HG03066 (cell line): ENCODE data around the gene PIAS1.
A peak's percentile ranks its signal among the peaks of the same experiment; 100 is the strongest.
"Not testable (repeated sequence)": the region's sequence is repeated elsewhere in the genome, so short reads cannot be mapped to it uniquely, and the experiment has no call there.

Source experiments
- ATAC-seq: cut with Tn5 transposase; IDR thresholded peaks from one replicate; pipeline ENCODE4 v1.9.1; 2021; ENCODE audit warnings: low read depth; ENCODE audit not compliant: unreplicated experiment

PIAS1 gene

DNA sequence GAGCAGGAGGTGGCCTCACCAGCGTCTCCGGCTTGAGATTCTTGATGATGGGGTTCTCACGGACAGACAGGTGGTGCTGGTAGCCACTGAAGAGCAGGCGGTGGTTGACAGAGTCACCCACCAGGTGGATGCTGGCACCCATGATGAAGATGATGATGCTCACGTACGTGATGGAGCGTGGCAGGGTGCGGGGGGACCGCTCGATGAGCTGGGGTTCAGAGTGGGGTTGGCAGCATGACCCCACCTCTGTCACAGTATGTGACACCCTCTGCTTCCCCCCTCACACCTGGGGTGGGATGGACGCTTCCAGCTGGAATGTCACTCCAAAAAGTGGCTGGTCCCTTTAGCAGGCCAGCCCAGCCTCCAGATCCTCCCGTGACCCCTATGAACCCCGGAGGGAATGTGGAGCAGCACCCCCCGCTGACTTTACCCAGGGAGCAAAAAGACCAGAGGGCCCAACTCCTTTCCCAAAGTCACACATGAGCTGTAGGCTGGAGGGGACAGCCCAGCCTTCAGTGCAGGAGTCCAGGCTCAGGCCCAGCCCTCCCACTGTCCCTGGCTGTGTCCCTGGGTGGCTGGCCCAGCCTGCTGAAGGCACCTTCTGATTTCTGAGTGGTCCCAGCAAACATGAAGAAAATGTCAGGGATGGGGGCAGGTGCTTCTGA is 157.7 kb downstream of the PIAS1 start:
- ATAC-seq, result no peak

DNA sequence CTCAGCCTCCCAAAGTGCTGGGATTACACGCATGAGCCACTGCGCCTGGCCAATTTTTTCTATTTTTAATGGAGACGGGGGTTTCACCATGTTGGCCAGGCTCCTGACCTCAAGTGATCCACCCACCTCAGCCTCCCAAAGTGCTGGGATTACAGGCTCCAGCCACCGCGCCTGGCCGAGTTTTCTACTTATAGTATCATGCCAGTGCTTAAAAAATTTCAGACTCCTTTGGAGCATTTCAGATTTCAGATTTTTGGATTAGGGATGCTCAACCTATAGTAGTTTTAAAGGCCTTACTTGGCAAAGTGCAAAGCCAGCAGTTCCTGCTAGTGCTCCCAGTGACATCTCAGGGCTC is 159.4 kb downstream of the PIAS1 start:
- ATAC-seq, result not testable (repeated sequence)

DNA sequence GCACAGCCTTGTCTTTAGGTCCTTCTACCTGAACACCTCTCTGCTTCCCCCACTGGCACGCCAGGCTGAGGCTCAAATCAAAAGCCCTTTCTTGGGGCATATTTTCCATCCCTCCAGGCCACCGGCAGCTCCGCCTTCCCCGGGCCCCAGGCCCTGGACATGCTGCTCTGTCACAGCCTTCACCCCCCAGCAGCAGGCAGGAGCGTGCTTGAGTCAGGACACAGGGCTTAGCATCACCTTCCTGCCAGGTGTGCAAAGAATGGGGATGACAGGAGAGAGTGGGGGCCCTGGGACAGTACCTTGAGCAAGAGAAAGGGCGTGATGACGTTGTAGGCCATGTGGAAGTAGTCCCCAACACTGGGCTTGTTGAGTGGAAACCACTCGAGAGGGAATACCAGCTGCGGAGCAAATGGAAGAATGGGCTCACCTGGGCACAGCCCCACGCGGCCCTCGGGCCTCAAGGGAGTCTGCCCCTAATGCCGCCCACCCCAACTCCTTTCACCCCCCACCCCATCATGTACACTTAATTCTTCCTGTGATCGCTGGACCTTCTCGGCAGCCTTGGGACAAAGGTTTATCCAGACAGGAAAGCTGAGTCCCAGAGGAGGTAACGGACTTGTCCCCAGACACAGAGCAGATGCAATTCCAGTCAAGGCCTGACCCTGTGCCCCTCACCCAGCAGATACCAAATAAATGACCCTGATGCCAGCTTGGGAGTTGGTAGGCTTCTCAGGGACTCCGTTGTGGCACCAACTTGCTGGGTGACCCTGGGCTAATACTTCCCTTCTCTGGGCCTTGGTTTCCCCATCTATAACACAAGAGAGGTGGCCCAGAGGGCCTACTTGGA is 160.1 kb downstream of the PIAS1 start:
- no peak for ATAC-seq

DNA sequence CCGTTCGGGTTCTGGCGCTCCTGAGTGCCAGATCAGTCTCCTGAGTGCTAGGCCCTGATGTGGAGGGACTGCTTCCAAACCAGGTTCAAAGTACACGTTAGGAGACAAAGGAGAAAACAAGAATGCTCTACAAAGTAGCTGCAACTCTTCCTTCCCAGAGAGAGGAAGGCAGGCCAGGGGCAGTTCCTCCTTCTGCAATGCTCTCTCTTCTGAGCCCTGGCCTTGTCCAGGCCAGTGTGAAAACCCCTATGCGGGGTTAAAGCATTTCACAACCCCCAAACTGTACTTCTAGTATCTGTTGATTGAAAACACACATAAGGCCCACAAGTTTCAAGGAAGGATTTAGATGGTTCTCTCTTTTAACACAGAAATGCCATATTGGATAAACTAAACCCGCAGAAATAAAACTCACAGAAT is 160.7 kb downstream of the PIAS1 start:
- no peak for ATAC-seq

DNA sequence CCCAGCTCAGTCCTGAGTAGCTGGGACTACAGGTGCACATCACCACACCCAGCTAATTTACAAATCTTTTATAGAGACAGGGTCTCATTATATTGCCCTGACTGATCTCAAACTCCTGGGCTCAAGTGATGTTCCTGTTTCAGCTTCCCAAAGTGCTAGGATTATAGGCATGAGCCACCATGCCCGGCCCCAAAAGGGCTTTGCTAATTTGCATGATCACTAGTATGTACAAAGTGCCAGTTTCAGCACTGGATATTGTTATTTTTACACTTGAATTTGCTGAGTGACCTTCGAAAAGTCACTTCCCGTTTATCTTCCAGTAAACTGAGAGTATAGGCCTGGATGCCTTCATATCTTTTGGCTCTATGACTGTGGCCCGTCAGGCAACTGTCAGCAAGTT is 163.2 kb downstream of the PIAS1 start:
- no peak for ATAC-seq

DNA sequence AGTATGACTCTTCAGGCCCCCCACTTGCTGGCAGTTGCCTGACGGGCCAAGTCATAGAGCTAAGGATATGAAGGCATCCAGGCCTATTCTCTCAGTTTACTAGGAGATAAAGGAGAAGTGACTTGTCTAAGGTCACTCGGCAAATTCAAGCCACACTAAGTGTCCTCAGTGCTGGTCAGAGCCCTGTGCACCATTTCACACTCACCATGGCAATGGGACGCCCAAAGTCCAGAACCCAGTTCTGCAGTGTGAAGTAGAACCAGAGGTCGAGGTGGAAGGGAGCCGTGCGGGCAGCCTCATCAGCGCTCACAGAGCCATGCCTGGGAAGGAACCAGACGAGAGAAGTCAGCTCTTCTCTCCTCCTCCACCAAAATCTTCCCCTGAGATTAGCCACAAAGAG is 164.2 kb downstream of the PIAS1 start:
- ATAC-seq, result no peak

DNA sequence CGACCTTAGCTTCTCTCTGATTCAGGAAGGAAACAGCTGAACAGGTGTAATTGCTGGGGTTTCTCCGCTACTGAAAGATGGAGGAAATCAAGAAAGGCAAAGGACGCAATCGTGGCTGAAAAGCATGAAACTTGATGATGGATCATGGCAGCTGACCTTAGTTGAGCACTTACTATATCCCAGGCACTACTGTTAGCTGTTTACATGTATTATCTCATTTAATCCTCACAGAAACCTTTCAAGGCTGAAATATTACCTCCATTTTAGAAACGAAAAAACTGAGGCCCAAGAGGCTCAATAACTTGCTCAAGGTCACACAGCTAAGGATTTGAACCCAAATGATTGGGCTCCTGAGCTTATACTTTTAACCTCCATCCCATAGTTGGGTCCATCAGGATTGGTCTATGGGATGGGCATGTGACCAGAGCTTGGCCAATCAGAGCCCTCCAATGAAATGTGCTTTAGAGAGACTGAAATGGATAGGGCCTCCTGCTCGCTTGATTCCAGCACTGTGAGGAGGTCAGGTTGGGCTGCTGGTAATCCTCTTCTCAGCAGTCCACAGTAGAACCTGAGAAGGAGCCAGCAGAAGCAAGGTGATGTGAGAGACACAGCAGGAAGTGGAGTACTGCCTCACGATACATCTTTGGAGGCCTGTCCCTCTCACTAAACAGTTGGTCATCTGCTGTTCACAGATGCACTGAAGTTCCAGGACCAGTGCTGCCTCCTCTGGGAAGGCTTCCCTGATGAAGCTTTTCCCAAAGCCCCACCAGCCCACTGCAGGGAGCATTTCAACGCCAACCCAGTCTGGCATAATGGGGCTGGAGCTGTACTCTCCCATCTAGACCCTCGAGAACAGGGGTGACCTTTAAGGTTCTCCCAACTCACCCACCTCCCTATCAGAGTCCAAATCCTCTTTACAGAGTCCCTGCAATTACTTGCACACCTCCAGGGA is 165.0 kb downstream of the PIAS1 start:
- ATAC-seq, result no peak

DNA sequence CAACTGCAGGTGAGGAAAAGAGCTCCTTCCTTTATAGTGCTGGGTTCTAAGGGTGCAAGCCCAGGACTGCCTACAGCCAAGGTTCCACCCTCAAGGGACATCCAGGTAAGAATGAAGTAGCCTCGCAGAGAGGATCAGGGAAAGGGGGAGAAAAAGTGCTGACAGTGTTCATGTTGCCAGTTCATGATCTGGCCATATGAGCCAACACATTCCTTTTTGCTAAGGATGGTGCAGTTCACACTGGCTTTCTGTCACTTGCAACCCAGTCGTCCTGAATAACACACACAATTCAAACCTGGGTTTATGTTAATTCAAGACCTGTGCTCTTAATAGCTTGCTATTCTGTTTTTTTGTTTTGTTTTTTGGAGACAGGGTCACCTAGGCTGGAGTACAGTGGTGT is 166.4 kb downstream of the PIAS1 start:
- no peak for ATAC-seq

DNA sequence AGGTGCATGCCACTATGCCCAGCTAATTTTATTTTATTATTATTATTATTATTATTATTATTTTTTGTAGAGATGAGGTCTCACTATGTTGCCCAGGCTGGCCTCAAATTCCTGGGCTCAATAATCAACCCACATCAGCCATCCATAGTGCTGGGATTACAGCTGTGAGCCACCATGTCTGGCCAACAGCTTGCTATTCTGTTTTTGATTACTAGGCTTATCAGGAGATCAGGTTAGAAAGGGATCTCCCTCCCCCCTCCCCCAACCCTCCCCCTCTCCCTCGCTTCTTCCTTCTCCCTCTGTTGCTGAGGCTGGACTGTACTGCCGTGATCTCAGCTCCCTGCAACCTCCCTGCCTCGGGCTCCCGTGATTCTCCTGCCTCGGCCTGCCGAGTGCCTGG is 166.9 kb downstream of the PIAS1 start:
- ATAC-seq, result no peak

DNA sequence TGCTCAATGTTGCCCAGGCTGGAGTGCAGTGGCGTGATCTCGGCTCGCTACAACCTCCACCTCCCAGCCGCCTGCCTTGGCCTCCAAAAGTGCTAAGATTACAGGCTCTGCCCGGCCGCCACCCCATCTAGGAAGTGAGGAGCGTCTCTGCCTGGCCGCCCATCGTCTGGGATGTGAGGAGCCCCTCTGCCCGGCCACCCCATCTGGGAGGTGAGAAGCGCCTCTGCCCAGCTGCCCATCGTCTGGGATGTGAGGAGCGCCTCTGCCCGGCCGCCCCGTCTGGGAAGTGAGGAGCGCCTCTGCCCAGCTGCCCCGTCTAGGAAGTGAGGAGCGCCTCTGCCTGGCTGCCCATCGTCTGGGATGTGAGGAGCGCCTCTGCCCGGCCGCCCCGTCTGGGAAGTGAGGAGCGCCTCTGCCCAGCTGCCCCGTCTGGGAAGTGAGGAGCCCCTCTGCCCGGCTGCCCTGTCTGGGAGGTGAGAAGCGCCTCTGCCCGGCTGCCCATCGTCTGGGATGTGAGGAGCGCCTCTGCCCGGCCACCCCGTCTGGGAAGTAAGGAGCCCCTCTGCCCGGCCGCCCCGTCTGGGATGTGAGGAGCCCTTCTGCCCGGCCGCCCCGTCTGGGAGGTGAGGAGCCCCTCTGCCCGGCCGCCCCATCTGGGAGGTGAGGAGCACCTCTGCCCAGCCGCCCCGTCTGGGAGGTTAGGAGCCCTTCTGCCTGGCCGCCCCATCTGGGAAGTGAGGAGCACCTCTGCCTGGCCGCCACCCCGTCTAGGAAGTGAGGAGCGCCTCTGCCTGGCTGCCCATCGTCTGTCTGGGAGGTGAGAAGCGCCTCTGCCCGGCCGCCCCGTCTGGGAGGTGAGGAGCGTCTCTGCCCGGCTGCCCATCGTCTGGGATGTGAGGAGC is 167.7 kb downstream of the PIAS1 start:
- ATAC-seq, result not testable (repeated sequence)

DNA sequence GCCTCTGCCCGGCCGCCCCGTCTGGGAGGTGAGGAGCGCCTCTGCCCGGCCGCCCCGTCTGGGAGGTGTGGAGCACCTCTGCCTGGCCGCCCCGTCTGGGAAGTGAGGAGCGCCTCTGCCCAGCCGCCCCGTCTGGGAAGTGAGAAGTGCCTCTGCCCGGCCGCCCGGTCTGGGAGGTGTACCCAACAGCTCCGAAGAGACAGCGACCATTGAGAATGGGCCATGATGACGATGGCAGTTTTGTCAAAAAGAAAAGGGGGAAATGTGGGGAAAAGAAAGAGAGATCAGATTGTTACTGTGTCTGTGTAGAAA is 168.3 kb downstream of the PIAS1 start:
- ATAC-seq, result not testable (repeated sequence)

DNA sequence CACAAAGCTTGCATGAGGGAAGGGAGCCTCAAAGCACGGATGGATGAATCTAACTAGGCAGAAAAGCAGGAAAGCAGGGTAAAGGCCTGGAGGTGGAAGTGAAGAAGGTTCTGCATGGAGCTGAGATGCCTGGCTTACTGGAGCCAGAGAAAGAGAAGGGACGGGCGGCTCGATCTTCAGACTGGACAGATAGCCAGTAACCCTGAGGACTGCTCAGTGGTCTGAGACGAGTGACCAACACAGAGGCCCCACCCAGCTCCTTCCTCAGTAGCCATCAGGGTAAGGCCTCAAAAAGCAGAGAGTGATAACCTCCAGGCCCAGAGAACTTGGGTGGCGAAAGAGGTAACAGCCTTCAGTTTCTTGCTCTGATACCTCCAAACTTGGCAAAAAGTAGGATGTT is 169.1 kb downstream of the PIAS1 start:
- no peak for ATAC-seq

DNA sequence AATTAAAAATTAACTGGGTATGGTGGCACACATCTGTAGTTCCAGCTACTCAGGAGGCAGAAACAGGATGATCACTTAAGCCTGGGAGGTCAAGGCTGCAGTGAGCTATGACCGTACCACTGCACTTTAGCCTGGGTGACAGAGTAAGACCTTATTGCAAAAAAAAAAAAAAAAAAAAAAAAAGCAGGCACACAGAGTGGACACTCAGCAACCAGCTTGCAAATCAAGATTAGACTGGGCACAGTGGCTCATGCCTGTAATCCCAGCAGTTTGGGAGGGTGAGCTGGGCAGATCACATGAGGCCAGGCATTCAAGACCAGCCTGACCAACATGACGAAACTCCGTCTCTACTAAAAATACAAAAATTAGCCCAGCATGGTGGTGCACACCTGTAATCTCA is 170.0 kb downstream of the PIAS1 start:
- ATAC-seq, result no peak

DNA sequence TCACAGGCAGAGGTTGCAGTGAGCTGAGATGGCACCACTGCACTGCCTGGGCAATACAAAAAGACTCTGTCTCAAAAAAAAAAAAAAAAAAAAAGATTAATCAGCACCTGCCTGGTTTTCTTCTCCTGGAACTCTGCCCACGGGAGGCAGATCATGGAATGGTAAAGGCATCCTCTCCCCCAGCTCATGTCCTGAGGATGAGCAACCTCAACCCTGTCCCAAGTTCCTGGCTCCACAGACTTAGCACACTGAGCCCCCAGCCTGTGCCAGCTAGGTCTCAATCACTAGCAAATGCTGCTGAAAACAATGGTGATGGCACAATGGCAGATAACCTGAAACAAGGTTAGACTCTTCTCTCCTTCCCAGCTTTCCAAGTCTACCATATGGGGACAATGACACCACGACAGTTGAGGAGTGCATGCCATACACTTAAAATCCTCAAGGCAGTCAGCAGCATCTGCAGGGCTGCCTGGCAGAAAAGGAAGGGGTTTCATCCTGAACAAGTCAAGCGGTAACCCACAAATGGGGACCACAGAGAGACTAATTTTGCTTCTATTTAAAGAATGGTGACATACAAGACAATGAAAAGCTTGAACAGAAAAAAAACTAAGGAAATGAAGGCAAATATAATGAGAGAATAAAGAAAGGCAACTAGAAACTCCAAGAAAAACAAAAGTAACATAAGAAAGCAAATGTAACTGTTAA is 170.6 kb downstream of the PIAS1 start:
- ATAC-seq, result no peak

DNA sequence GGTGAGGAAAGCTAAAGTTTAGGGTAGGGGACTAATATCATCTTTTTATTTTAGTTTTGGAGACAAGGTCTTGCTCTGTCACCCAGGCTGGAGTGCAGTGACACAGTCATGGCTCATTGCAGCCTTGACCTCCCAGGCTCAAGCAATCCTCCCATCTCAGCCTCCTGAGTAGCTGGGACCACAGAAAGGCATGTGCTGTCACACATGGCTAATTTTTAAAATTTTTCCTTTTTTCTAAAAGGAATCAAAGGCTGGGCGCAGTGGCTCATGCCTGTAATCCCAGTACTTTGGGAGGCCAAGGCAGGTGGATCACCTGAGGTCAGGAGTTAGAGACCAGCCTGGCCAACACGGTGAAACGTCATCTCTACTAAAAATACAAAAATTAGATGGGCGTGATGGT is 171.3 kb downstream of the PIAS1 start:
- ATAC-seq, result not testable (repeated sequence)

DNA sequence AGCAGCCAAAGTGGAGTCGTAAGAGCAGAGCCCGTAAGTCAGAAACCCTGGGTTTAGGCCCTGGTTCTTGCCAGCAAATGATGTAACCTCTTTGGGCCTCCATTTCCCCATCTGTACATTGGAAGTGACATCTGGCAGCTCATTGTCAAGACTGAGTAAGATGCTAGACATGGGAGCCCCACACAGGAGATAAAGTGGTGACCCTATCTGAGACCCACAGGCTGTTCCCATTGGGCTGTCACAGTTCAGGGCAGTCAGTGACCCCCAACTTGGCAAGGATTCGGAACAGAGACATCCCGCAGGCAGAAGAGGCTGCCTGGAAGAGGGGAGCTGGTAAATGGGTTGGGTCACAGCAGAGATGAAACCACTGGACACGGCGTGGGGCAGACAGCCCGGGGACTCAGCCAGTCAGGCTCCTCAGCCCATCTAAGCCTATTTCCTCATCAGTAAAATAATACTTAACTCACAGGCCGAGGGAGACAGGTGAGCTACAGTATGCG is 173.6 kb downstream of the PIAS1 start:
- ATAC-seq, result no peak

DNA sequence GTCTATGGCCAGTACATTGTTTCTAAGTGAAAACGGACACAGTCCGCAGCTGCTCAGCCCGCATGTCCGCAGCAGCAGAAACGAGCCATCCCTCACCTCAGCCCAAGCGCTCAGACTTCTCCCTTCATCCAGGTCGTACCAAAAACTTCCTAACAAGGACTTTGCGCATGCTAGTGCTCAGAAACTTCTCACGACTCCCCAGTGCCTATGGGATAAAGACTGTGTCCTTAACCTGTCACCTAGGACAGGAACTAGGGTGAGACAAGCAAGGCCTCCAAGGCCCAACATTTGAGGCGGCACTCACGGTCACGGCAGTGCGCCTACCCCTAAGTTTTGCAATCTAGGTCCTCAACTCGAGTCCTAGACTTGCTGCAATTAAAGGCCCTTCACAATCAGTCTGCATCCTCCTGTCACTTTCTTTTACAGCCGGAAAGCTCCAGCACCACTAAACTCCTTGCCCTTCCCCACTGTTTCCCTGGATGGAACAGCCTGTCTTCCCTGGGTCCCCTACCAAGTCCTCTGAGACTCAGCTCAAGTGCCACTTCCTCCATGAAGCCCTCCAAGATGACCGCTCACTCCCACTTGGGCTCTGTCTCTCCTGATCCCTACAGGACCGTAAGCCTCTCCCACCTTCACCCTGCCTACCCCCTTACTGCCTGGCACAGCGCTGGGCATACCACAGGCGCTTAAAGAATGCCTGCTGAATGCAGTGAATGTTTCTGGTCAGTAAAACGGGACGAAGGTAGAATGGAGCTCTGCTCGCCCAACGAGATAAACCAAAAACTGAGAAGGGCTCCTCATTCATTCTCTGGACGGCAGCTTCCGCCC is 174.2 kb downstream of the PIAS1 start:
- no peak for ATAC-seq

DNA sequence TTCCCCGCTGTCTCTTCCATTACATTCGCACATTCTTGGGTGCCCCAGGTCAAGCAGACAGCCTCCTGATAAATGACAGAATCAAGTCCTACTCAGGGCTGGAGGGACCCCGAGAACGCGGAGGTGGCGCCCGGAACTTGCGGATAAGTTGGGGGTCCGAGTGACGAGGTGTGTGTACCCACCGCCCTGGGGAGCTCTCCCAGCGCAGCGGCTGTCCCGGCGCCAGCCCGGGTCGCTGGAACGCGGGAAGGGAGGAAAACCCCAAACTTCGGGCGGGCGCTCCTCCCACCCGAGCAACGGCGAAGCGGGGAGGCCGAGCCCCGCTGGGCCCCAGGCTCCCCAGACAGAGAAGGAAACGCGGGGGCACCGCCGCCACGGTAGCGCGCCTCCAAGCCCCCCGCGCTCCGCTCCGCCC is 174.9 kb downstream of the PIAS1 start:
- ATAC-seq, result peak; percentile 4
